KOPT-K1 (cell line): ENCODE data around the gene GLIPR2.
"Not testable (repeated sequence)": the region's sequence is repeated elsewhere in the genome, so short reads cannot be mapped to it uniquely, and the experiment has no call there.

ENCODE experiments used
- H3K27ac ChIP-seq: fragments of 200-600 bp; sonication (generic); 2 replicates; pipeline ENCODE4 v1.5.1; 2016; ENCODE audit warnings: antibody characterized with exemption, mild to moderate bottlenecking, low read depth, low read length; ENCODE audit not compliant: poor library complexity, severe bottlenecking
- H3K36me3 ChIP-seq: fragments of 200-600 bp; sonication (generic); 2 replicates; pipeline ENCODE4 v1.5.1; 2017; ENCODE audit warnings: antibody characterized with exemption, mild to moderate bottlenecking, low read length, moderate library complexity; ENCODE audit not compliant: insufficient read depth
- H3K9me3 ChIP-seq: fragments of 200-600 bp; sonication (generic); 2 replicates; pipeline ENCODE4 v1.5.1; 2017; ENCODE audit warnings: antibody characterized with exemption, low read length, mild to moderate bottlenecking; ENCODE audit not compliant: insufficient read depth, poor library complexity, severe bottlenecking

The GLIPR2 gene

GRCh38 chr9:36146651-36147050 lies 10.1 kb downstream of the GLIPR2 start:
- no peaks in the 10 kb centered on the region for H3K9me3 ChIP-seq
- no peak overlapping the region for H3K27ac ChIP-seq
- H3K36me3 ChIP-seq, result no peaks in the 10 kb centered on the region

- Histone ChIP-seq H3K36me3 (no peaks in the 10 kb centered on the region), H3K9me3 (no peaks in the 10 kb centered on the region), H3K27ac (no peak overlapping the region)
Measured at GRCh38 chr9:36147441-36148175, 11.1 kb downstream of the GLIPR2 start.

- Histone ChIP-seq H3K27ac (no peak overlapping the region), H3K9me3 (no peaks in the 10 kb centered on the region), H3K36me3 (no peaks in the 10 kb centered on the region)
Measured at GRCh38 chr9:36148311-36149051, 11.9 kb downstream of the GLIPR2 start.

GRCh38 chr9:36149197-36149596 lies 12.7 kb downstream of the GLIPR2 start:
- no peaks in the 10 kb centered on the region for H3K9me3 ChIP-seq
- no peak overlapping the region for H3K27ac ChIP-seq
- H3K36me3 ChIP-seq, result no peaks in the 10 kb centered on the region

GRCh38 chr9:36150574-36151315 lies 14.2 kb downstream of the GLIPR2 start:
- no peaks in the 10 kb centered on the region for H3K36me3 ChIP-seq
- H3K27ac ChIP-seq, result peak overlapping the region; percentile 83

GRCh38 chr9:36151316-36152210 lies 15.0 kb downstream of the GLIPR2 start:
- H3K9me3 ChIP-seq, result peaks cover 3% of the 10 kb centered on the region
- H3K27ac ChIP-seq, result peak overlapping the region; percentile 83
- H3K36me3 ChIP-seq, result no peaks in the 10 kb centered on the region

More at GRCh38 chr9:36150574-36151315, 14.2 kb downstream of the GLIPR2 start:
- H3K9me3 ChIP-seq, result no peaks in the 10 kb centered on the region

GRCh38 chr9:36152741-36153438 lies 16.4 kb downstream of the GLIPR2 start:
- peak overlapping the region; percentile 83 for H3K27ac ChIP-seq
- H3K36me3 ChIP-seq, result no peaks in the 10 kb centered on the region
- peaks cover 6% of the 10 kb centered on the region for H3K9me3 ChIP-seq

GRCh38 chr9:36153746-36154145 lies 17.2 kb downstream of the GLIPR2 start:
- H3K27ac ChIP-seq, result no peak overlapping the region
- no peaks in the 10 kb centered on the region for H3K36me3 ChIP-seq
- H3K9me3 ChIP-seq, result peaks cover 6% of the 10 kb centered on the region

- peaks cover 6% of the 10 kb centered on the region for H3K9me3 ChIP-seq
- H3K36me3 ChIP-seq, result no peaks in the 10 kb centered on the region
- H3K27ac ChIP-seq, result no peak overlapping the region
Measured at GRCh38 chr9:36154331-36154952, 17.9 kb downstream of the GLIPR2 start.

- Histone ChIP-seq H3K9me3 (peaks cover 6% of the 10 kb centered on the region), H3K27ac (no peak overlapping the region), H3K36me3 (no peaks in the 10 kb centered on the region)
Measured at GRCh38 chr9:36156116-36156515, 19.6 kb downstream of the GLIPR2 start.

GRCh38 chr9:36158122-36158521 lies 21.6 kb downstream of the GLIPR2 start:
- H3K27ac ChIP-seq, result no peak overlapping the region
- H3K36me3 ChIP-seq, result no peaks in the 10 kb centered on the region
- peaks cover 6% of the 10 kb centered on the region for H3K9me3 ChIP-seq

- Histone ChIP-seq H3K27ac (no peak overlapping the region), H3K9me3 (peaks cover 6% of the 10 kb centered on the region), H3K36me3 (no peaks in the 10 kb centered on the region)
Measured at GRCh38 chr9:36158917-36159316, 22.4 kb downstream of the GLIPR2 start.

- H3K36me3 ChIP-seq, H3K27ac ChIP-seq, H3K9me3 ChIP-seq: not testable (repeated sequence)
Measured at GRCh38 chr9:36159509-36159908, 23.0 kb downstream of the GLIPR2 start.

GRCh38 chr9:36160126-36160525 lies 23.6 kb downstream of the GLIPR2 start:
- not testable (repeated sequence) for H3K36me3 ChIP-seq, H3K27ac ChIP-seq, H3K9me3 ChIP-seq
